Fibroblast of lung (primary cell): ENCODE measurements around the gene ACOT9. TPM values are rescaled to one million over a fixed set of nuclear protein-coding genes. Genes with fewer than 3 reads are reported as not detected.
A peak's percentile ranks its signal among the peaks of the same experiment; 100 is the strongest.

ENCODE experiments used
- DNase-seq, 2 donors: peaks; one replicate each; pipeline versions ENCODE4 v3.0.0 to v3.0.0-alpha.2; 2010; ENCODE audit warnings: low read depth in 2 of 2
- H2AFZ ChIP-seq: 2 replicates; pipeline ENCODE4 v1.5.1; 2012; ENCODE audit warnings: low read length, control low read depth, inconsistent platforms
- H3K27ac ChIP-seq: 2 replicates; pipeline ENCODE4 v1.5.1; 2011; ENCODE audit warnings: low read length, control low read depth; ENCODE audit not compliant: insufficient read depth
- H3K27me3 ChIP-seq: 2 replicates; pipeline ENCODE4 v1.5.1; 2011; ENCODE audit warnings: mild to moderate bottlenecking, low read length; ENCODE audit not compliant: control insufficient read depth, insufficient read depth
- H3K36me3 ChIP-seq: 2 replicates; pipeline ENCODE4 v1.5.1; 2011; ENCODE audit warnings: low read length; ENCODE audit not compliant: control insufficient read depth, insufficient read depth
- H3K4me1 ChIP-seq: 2 replicates; pipeline ENCODE4 v1.5.1; 2011; ENCODE audit warnings: low read length; ENCODE audit not compliant: control insufficient read depth, insufficient read depth; ENCODE audit errors: extremely low read depth
- H3K4me2 ChIP-seq: 2 replicates; pipeline ENCODE4 v1.5.1; 2011; ENCODE audit warnings: low read length, control low read depth; ENCODE audit not compliant: insufficient read depth; ENCODE audit errors: extremely low read depth
- H3K4me3 ChIP-seq, 4 experiments: fragments of 200-600 bp in 1 of 4; sonication (generic) in 1 of 4; replicated peaks in 1 of 4; 2 replicates each; pipeline ENCODE4 v1.5.1; 2011 to 2016; ENCODE audit warnings: low read length in 4 of 4, low read depth in 3 of 4, mild to moderate bottlenecking in 3 of 4, control low read depth in 2 of 4, inconsistent platforms in 1 of 4, mixed read lengths in 1 of 4; ENCODE audit not compliant: insufficient read depth in 1 of 4; ENCODE audit errors: control extremely low read depth in 1 of 4
- H3K79me2 ChIP-seq: 2 replicates; pipeline ENCODE4 v1.5.1; 2012; ENCODE audit warnings: mild to moderate bottlenecking, low read length, inconsistent platforms; ENCODE audit not compliant: control insufficient read depth, insufficient read depth
- H3K9ac ChIP-seq: 2 replicates; pipeline ENCODE4 v1.5.1; 2011; ENCODE audit warnings: mild to moderate bottlenecking, low read length, control low read depth; ENCODE audit not compliant: insufficient read depth
- H3K9me3 ChIP-seq: 2 replicates; pipeline ENCODE4 v1.5.1; 2012; ENCODE audit warnings: low read depth, low read length; ENCODE audit not compliant: control insufficient read depth, insufficient read depth
- H4K20me1 ChIP-seq: 2 replicates; pipeline ENCODE4 v1.5.1; 2011; ENCODE audit warnings: low read length; ENCODE audit not compliant: control insufficient read depth, insufficient read depth; ENCODE audit errors: extremely low read depth
- EZH2 ChIP-seq: IDR thresholded peaks from 2 replicates; pipeline ENCODE4 v1.5.1; 2012; ENCODE audit warnings: low read length, control low read depth, mild to moderate bottlenecking; ENCODE audit errors: missing control alignments
- polyA plus RNA-seq, 2 donors: library from polyadenylated mRNA; depleted of rRNA in 1 of 2; stranded (reverse) in 1 of 2; unstranded in 1 of 2; fragments of >200 nt; gene quantifications; 2 replicates each; pipeline ENCODE4 v1.2.1, GENCODE V29; 2011 to 2012; ENCODE audit warnings: missing spikeins in 1 of 2
- total RNA-seq: library from RNA; depleted of rRNA; stranded (reverse); fragments of >200 nt; gene quantifications from 2 replicates; pipeline ENCODE4 v1.2.1, GENCODE V29; 2014
- TF ChIP-seq, protein P1 (sequence below), 2 donors: IDR thresholded peaks in 1 of 2; conservative IDR thresholded peaks in 1 of 2; 1 replicate in 1 of 2; 2 replicates in 1 of 2; pipeline ENCODE4 v1.5.1; 2011 to 2012; ENCODE audit warnings: low read length in 2 of 2, control low read depth in 1 of 2, inconsistent platforms in 1 of 2, low read depth in 1 of 2, mild to moderate bottlenecking in 1 of 2

The ACOT9 gene
- total and polyA plus RNA-seq, 2 donors (not counting 1 experiment from before 2014, with no cell fraction given), result 42.3 to 70.9 TPM

- Histone ChIP-seq H4K20me1 (no peaks in the 10 kb centered on the region), H3K4me2 (peak within 1 kb of the TSS; percentile 88), H3K9me3 (no peaks in the 10 kb centered on the region), H3K27me3 (no peaks in the 10 kb centered on the region), H3K79me2 (peaks cover 10% of the 10 kb centered on the region), H3K27ac (peak within 1 kb of the TSS; percentile 74), H3K4me1 (no peaks in the 10 kb centered on the region), H3K36me3 (no peaks in the 10 kb centered on the region), H2AFZ (peak within 1 kb of the TSS; percentile 48), H3K4me3 (peak within 1 kb of the TSS; percentile 59 to 84 (median 74)), H3K9ac (peak within 1 kb of the TSS; percentile 73)
- DNase-seq, result peak; percentile 81 to 88
- no peak for TF ChIP-seq EZH2
- TF ChIP-seq, protein P1, sequence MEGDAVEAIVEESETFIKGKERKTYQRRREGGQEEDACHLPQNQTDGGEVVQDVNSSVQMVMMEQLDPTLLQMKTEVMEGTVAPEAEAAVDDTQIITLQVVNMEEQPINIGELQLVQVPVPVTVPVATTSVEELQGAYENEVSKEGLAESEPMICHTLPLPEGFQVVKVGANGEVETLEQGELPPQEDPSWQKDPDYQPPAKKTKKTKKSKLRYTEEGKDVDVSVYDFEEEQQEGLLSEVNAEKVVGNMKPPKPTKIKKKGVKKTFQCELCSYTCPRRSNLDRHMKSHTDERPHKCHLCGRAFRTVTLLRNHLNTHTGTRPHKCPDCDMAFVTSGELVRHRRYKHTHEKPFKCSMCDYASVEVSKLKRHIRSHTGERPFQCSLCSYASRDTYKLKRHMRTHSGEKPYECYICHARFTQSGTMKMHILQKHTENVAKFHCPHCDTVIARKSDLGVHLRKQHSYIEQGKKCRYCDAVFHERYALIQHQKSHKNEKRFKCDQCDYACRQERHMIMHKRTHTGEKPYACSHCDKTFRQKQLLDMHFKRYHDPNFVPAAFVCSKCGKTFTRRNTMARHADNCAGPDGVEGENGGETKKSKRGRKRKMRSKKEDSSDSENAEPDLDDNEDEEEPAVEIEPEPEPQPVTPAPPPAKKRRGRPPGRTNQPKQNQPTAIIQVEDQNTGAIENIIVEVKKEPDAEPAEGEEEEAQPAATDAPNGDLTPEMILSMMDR (conservative IDR thresholded peaks at IDR 0.05 in 1 of 2, IDR thresholded peaks at IDR 0.05 in 1 of 2; ENCODE audit: low read depth in 1 of 2, low read length in 2 of 2), result no peak
These were observed 75.6 kb downstream of the ACOT9 start, which contains the start of gene PRDX4 for GRCh38 chrX:23667239-23668177. Gene PRDX4, plus strand, starts transcription at chrX:23667493. Its CDS starts 78 bp downstream, at chrX:23667571.

GRCh38 chrX:23666282-23666681 is 76.8 kb downstream of the ACOT9 start:
- no peak overlapping the region for H3K27ac ChIP-seq
- H3K4me2 ChIP-seq, result no peak overlapping the region
- no peak for TF ChIP-seq EZH2
- TF ChIP-seq, protein P1 (conservative IDR thresholded peaks at IDR 0.05 in 1 of 2, IDR thresholded peaks at IDR 0.05 in 1 of 2; ENCODE audit: low read depth in 1 of 2, low read length in 2 of 2), result no peak
- H3K9me3 ChIP-seq, result no peaks in the 10 kb centered on the region
- H3K36me3 ChIP-seq, result no peaks in the 10 kb centered on the region
- H2AFZ ChIP-seq, result no peak overlapping the region
- H4K20me1 ChIP-seq, result no peaks in the 10 kb centered on the region
- DNase-seq, result no peak
- no peaks in the 10 kb centered on the region for H3K27me3 ChIP-seq
- H3K4me3 ChIP-seq, result no peak overlapping the region
- H3K4me1 ChIP-seq, result no peaks in the 10 kb centered on the region
- H3K79me2 ChIP-seq, result peaks cover 10% of the 10 kb centered on the region
- H3K9ac ChIP-seq, result no peak overlapping the region

DNA sequence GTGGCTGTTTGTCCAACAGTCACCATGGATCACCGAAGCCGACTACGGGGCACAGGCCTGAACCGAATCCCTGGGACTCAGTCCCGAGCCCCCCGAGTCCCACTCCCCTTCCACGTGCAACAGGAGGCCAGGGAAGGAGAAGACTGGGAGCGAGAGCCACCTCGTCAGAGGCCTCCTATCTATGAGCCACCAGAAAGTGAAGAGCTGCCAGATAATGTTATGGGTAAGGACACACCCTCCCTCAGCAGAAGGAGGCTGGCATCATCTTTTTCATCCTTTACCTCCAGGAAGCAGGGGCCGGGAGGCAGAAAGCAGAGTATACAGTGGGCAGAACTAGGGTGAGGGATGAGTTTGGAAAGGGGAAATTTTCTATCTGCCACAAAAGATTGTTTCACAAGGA is 78.6 kb downstream of the ACOT9 start:
- H3K36me3 ChIP-seq, result no peaks in the 10 kb centered on the region
- no peaks in the 10 kb centered on the region for H4K20me1 ChIP-seq
- no peak for DNase-seq
- no peak for TF ChIP-seq EZH2
- TF ChIP-seq, protein P1 (conservative IDR thresholded peaks at IDR 0.05 in 1 of 2, IDR thresholded peaks at IDR 0.05 in 1 of 2; ENCODE audit: low read depth in 1 of 2, low read length in 2 of 2), result no peak
- H3K4me2 ChIP-seq, result no peak overlapping the region
- no peaks in the 10 kb centered on the region for H3K4me1 ChIP-seq
- no peak overlapping the region for H3K9ac ChIP-seq
- H3K27ac ChIP-seq, result no peak overlapping the region
- no peak overlapping the region for H3K4me3 ChIP-seq
- H3K27me3 ChIP-seq, result no peaks in the 10 kb centered on the region
- H3K79me2 ChIP-seq, result peaks cover 10% of the 10 kb centered on the region
- H2AFZ ChIP-seq, result no peak overlapping the region
- H3K9me3 ChIP-seq, result no peaks in the 10 kb centered on the region
